Stimulated activated CD8-positive, alpha-beta memory T cell treated with anti-CD3 and anti-CD28 coated beads, Interleukin-7, amount 100 ng/mL, for 4 hours (primary cell): ENCODE data around the gene RBMS3.

Experiments
- DNase-seq, 2 donors: peaks; one replicate each; pipeline ENCODE4 v3.0.0-alpha.2; 2020; ENCODE audit warnings: low read depth in 2 of 2

Gene RBMS3

DNA sequence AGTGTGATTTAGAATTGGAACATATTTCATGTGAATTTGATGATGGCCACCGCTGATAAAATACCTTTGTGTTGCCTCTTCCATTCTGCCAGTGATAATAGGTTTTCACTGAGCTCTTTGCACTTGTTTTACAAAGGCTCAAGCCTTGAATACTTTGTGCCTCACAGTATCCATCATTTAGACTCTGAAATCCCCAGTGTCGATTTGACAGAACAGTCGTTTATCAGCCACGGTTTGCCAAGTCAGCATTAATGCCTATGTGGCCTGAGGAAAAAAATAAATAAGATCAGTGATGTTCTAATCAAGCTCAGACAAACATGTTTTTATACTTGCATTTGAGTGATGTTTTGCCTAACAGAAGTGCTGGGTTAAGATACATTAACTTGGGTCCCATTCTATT, 399.1 kb downstream of the RBMS3 start:
- DNase-seq = no peak

DNA sequence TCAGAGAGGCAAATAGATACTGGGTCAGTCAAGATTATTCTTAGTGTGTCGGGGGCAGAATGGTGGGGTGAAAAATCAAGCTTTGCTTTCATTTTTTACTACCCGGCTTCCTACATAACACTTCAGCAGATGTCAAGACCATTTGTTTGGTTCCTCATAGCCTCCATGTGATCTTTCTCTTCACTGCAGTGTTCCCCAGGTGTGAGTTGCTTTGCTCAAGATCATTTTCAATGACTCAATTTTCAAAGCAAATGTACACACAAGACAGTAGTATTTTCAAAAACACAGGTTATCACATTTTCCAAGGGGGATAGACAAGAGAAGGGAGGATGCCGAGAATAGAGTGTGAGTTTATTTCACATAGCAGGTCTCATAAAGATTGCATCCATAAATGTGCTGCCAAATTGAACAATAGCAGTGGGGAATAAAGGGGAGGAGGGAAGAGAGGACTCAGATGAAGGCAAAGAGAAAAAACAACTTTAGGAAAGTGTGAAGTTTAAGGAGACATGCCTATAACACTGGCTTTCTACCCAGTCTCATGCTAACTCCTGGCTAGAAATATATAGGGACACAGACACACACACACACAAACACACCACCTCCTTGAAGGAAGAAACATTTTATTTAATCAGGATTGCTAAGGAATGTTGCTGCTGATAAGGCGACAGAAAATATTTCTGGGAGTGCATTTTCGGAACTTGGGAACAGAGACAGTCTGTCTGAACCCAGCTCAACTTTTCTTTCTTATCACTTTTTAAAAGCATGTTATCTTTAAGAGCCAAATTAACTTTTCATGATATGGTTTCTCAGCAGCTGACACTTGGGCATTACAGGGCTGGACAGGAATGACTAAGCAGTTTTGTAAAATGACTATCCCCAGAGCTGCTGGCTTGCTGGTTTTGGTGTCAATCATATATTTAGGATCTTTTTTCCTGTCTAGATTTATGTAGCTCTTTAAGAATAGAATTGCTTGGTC, 402.4 kb downstream of the RBMS3 start:
- no peak for DNase-seq

GRCh38 chr3:29686889-29687592, 406.2 kb downstream of the RBMS3 start:
- no peak for DNase-seq

DNA sequence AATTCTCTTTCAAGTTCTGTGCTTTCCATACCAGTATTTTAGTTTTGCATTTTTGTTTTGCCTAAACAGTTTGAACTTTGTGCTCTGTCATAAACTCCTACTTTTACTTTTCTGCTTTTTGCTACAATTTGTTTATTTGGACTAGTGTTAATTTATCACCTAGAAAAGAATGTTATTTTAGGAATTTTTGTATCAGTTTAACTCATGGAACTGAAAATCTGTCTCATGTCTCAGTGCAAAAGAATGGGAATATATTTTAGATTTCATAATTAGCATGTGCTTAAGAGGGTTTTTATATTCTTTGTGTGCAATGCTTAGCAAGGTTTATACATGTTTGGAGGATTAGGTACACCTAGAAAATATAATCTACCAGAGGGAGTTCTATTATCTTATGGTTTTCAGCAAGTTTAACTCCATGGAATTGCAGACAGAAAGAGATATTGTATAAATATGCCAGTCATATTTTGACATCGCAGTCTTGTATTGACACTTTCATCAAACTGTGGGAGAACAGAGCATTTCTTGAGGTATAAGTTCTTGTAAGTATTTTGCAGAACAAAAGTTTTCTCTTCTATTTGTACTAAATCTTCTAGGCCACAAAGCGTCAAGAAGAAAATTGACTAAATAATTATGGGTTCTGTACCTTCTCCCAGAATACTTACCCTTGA, 409.9 kb downstream of the RBMS3 start:
- no peak for DNase-seq

DNA sequence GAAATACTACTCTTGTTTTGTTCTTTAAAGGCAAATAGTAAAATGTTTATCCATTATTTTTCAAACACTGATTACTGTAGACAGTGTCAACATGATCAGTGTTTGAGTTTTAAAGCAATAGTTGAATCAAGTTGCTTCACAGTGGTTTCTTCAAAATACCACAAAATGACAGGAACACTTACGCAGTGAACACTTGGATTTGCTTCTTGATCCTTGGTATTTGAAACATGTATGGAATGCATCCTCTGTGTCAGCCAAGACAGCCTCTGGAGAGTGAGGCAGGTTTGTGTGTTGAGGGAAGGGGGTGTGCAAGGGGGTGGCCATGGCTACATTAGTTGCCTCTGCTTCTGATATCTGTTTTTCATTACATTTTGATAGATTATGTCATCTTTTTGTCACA, 413.0 kb downstream of the RBMS3 start:
- DNase-seq = no peak

DNA sequence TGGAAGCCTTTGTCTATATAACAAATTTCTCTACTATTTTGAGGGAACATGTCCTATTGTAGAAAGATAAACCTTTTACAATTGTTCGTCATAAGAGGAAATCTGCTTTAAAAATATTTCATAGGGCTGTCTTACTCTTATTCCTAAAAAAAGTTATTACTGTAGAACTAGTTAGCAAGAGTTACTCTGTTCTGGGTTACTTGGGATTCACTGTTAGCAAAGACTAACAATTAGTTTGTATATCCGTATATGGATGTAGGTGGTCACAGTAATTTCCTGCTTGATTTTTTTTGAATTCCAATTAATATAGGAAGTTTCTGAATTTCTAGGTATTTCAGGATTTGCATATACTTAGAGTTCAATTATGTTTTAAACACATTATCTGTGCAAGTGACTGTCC, 413.5 kb downstream of the RBMS3 start:
- DNase-seq = no peak

- no peak for DNase-seq
These were observed 413.9 kb downstream of the RBMS3 start for GRCh38 chr3:29694783-29695182.

- DNase-seq = no peak
These were observed 414.3 kb downstream of the RBMS3 start for GRCh38 chr3:29695201-29695600.

- no peak for DNase-seq
These were observed 414.9 kb downstream of the RBMS3 start for GRCh38 chr3:29695643-29696198.

GRCh38 chr3:29696311-29696710, 415.4 kb downstream of the RBMS3 start:
- DNase-seq = no peak

DNA sequence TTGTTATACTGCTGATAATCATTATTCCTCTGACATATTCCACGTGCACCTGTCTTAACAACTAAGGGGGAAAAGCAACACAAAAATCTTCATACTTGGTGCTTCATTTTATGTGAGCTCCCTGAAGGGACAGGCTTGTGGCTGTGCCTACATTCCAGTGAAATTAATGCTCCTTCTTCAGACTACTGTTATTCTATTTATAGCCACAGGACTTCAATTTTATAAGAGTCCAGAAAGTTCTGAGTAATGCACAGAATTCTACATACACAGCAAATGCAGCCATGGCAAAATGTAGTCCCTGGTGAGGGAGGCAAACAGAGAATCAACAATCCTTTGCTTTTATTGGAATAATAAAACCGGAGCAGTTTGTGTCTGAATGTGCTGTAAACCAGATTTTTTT, 417.1 kb downstream of the RBMS3 start:
- DNase-seq = no peak

GRCh38 chr3:29700256-29700655, 419.4 kb downstream of the RBMS3 start:
- DNase-seq = no peak

- DNase-seq = no peak
These were observed 420.6 kb downstream of the RBMS3 start for GRCh38 chr3:29701326-29701983.

DNA sequence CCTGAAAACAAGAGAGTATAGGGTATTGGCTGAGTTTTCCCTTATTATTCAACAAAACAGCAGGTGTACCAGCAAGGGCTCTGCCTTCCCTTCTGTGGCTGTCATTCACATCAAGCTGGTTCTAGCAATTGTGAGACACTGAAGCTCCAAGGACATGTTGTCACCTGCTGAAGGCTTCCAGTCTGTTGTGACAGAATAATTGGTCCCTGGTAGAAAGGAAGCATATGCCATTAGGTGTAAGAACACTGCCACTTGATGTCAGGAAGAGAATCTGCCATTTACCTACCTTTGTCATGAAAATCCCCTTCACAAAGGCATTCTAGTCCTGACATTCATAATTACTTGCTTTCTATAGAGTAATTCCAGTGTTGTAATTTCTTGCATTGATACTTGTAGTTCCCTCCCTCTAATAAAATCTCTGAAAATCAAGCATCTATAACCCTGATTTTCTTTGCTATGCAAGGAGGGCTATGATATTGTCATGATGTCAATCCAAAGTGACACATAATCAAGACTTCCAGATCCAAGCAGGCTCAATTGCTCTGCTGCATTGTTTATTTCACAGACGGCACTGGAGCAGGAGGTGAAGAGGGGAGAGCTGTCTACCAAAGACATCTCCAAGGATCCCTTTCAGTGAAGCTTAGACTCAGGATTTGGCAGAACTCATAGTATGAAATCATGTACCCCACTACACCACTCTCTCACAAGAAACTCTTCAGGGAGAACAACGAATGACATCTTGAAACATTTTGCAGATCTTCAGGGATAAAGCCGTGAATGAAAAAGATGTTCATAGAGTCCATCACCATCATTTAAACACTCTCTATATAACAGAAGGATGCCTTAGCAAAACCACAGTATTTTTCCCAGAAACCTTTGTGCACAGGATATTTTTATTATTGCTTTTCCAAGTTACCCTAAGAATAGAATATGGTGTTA, 425.3 kb downstream of the RBMS3 start:
- no peak for DNase-seq

DNA sequence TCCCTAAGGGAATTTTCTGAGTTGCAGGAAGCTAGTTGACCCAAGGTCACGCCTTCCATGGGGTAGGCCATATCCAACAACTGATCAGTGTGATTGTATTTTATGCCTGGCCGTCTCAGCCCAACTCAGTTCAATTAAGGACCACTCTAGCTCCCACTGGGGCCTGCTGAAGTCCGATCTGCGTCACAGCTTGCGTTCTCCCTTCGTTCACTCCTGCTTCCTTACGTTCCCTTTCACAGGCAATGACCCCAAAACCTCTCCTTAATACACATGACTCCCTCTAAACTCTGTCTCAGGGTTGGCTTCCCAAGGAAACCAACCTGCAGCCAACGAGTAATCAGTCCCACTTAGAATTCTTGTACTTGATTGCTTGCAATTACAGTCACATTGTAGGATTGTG, 428.0 kb downstream of the RBMS3 start:
- DNase-seq = no peak

- no peak for DNase-seq
These were observed 430.4 kb downstream of the RBMS3 start for GRCh38 chr3:29711255-29711771.

- no peak for DNase-seq
These were observed 435.3 kb downstream of the RBMS3 start for GRCh38 chr3:29716213-29716612.

- DNase-seq = no peak
These were observed 437.8 kb downstream of the RBMS3 start for GRCh38 chr3:29718661-29719065.

GRCh38 chr3:29720665-29721064, 439.8 kb downstream of the RBMS3 start:
- no peak for DNase-seq

- DNase-seq = no peak
These were observed 440.9 kb downstream of the RBMS3 start for GRCh38 chr3:29721789-29722188.
